ENCODE data around the gene CLSTN2.

Gene CLSTN2

DNA sequence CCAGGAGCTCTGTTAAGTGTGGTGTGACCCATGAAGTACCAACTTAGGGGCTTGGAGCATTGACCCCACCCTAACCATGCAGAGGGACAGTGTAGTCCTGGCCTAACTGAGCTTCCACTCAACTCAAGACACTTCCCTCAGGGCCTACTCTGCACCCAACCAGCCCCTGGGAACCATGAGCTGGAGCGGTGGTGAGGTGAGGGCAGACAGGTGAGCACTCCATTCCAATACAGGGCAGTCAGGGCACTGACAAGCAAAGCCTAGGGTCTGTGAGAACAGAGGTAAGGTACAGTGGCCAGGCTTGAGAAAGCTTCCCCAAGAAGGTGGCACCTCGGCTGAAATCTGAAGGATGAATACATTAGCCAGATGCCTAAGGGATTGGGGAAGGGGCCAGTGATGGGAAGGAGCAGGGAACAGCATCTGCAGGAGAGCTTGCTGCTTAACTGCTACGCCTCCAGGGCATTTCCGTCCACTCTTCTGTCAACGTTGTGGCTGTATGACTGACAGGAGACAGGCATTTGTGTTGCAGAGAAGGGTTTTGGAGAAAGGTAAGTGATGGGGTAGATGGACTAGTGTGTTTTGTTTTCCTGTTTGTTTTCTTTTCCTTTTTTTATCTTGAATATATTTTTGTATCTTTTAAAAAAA lies 499.4 kb downstream of the CLSTN2 start:
- no peak for DNase-seq

DNA sequence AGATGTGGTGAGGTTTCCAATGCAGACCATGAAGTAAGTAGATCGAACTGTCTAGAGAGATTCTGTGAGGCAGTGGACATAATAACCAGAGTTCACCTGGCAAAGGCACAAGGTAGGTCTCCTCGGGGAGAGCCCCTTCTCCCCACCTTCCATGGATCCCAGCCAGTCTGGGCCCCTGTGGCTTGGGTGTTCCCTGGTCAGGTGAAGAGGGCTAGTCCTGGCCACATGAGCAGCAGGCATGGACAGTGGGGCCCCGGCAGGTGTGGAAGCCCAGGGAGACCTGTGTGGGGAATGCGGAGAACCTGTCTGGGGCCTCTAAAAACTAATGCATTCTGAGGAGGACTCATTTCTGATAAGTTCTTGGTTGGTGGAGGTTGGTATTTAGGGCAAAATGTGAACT lies 501.4 kb downstream of the CLSTN2 start:
- no peak for DNase-seq

GRCh38 chr3:140438736-140439470 lies 503.9 kb downstream of the CLSTN2 start:
- no peak for DNase-seq

- no peak for DNase-seq
These were observed 504.5 kb downstream of the CLSTN2 start for GRCh38 chr3:140439527-140439926.

DNA sequence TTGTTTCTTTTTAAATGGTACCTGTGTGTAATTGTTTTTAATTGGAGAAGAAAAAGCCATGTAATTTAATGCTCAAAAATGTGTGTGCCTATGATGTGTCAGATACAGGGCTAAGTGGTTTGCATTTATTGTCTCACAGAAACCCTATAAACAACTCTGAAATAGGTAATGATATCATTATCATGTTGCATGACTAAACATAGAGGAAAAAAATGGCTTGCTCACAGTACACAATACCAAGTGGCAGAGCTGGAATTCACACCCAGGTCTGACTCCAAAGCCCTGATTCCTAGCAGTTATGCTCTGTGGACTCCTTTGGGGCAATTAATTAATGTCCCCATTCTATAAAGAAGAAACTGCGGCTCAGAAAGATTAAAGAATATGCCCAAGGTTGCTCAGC lies 505.5 kb downstream of the CLSTN2 start:
- no peak for DNase-seq

DNA sequence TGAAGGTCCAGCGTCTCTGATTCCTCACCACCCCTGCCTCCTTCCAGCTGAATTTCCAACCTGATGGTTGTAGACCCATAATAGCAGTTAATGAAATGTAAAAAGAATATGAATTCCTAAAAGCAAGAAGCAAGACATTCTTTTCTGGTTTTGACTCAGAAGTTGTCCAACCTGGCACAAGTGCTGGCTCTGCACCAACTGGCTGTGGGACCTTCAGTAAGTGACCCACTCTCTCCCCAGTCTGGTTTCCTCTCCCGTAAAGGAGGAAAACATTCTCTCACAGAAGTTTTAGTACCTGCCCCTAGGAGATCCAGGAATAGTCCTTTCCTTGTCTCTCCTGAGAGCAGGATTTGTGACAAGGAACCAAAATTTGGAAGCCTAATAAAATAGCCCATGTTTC lies 506.0 kb downstream of the CLSTN2 start:
- DNase-seq = no peak

- DNase-seq = no peak
These were observed 507.6 kb downstream of the CLSTN2 start for GRCh38 chr3:140442621-140443020.

- no peak for DNase-seq
These were observed 508.1 kb downstream of the CLSTN2 start for GRCh38 chr3:140443073-140443472.

GRCh38 chr3:140443806-140444205 lies 508.8 kb downstream of the CLSTN2 start:
- no peak for DNase-seq

- DNase-seq = no peak
These were observed 511.7 kb downstream of the CLSTN2 start for GRCh38 chr3:140446734-140447133.

GRCh38 chr3:140447136-140447535 lies 512.2 kb downstream of the CLSTN2 start:
- no peak for DNase-seq

DNA sequence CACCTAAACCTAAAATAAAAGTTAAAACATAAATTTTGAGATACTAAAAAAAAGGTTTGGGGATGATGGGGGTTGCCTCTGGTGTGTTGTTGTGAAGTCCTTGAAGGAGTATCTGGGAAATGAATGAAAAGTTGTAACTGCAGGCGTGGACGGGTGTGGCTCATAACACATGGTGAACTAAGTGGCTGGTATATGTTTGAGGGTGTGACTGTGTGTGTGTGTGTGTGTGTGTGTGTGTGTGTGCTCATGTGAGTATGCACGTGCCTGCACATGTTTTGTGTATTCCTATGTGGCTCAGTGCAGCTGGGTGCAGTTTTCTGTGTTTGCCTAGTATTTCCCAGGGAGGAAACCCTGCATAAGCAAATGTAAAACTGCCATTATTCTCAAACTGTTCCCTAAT lies 513.0 kb downstream of the CLSTN2 start:
- no peak for DNase-seq

GRCh38 chr3:140449413-140450256 lies 514.6 kb downstream of the CLSTN2 start:
- no peak for DNase-seq

DNA sequence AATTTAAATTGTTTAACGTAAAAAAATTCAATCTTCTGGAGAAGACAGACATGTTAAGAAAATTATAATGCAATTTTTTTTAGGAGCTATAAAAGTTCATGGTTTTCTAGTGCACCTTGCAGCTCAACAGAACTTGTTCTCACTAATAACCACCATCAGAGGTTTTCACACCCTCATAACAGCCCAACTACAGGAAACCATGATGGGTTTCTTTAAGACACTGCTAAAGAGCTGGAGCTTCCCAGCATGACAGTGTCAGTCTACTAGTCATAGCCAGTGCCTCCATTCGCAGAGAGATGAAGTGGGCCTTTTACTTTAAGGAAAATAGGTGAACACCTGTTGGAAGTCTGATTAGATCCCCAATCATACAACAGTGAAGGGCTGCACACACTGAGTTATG lies 518.8 kb downstream of the CLSTN2 start:
- DNase-seq = no peak

GRCh38 chr3:140455521-140456214 lies 520.7 kb downstream of the CLSTN2 start:
- no peak for DNase-seq

DNA sequence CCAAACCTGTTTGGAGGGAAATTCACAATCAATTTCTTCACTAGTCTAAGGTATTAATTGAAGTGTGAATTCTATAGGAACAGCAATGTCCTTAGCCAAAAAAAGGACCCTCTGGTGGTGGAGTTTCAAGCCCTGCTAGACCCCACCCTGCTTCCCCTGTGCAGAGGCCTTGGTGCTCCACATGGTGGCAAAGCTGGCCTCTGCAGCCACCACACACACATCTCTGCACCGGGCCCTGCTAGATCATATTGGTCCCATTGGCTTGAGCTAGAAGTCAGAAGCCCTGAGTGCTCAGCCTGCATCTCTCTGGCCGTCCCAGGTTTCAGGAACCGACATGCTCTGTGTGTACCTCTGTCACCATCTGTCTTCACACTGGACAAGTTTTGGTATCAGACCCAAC lies 522.0 kb downstream of the CLSTN2 start:
- no peak for DNase-seq

DNA sequence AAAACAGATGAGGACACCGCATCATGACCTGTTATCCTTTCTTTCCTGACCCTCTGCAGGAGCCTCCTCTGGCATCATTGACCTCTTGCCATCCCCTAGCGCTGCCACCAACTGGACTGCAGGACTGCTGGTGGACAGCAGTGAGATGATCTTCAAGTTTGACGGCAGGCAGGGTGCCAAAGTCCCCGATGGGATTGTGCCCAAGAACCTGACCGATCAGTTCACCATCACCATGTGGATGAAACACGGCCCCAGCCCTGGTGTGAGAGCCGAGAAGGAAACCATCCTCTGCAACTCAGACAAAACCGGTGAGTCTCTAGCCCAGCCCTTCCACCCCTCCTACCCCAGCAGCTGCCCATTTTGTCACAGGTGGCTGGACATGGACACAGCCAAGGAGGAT lies 524.5 kb downstream of the CLSTN2 start:
- no peak for DNase-seq

GRCh38 chr3:140461250-140461649 lies 526.3 kb downstream of the CLSTN2 start:
- DNase-seq = no peak

GRCh38 chr3:140463355-140463754 lies 528.4 kb downstream of the CLSTN2 start:
- no peak for DNase-seq

GRCh38 chr3:140465988-140466387 lies 531.0 kb downstream of the CLSTN2 start:
- no peak for DNase-seq

GRCh38 chr3:140466535-140466934 lies 531.5 kb downstream of the CLSTN2 start:
- DNase-seq = no peak

- no peak for DNase-seq
These were observed 532.2 kb downstream of the CLSTN2 start for GRCh38 chr3:140467104-140467577.

- DNase-seq = no peak
These were observed 532.9 kb downstream of the CLSTN2 start for GRCh38 chr3:140467796-140468315.

Data from GOT3 (cell line).